ENCODE results near the gene SUMO2. TPM values are rescaled to one million over a fixed set of nuclear protein-coding genes. Genes with fewer than 3 reads are reported as not detected.

Gene SUMO2
- total and polyA plus RNA-seq, 7 experiments from 2014 or later, result 173 to 494 (median 247) TPM

GRCh38 chr17:75225016-75225415 lies 42.3 kb upstream of the SUMO2 start:
- Histone ChIP-seq H3K4me3 (ENCODE audit: low read length) (no peak overlapping the region), H3K4me1 (ENCODE audit: control insufficient read depth in 2 of 2, insufficient read depth in 2 of 2, low read length in 2 of 2) (no peaks in the 10 kb centered on the region), H3K27ac (ENCODE audit: low read depth, low read length) (no peak overlapping the region), H3K9me3 (ENCODE audit: control insufficient read depth in 2 of 3, low read length in 3 of 3) (no peaks in the 10 kb centered on the region), H3K36me3 (ENCODE audit: control insufficient read depth in 2 of 3, insufficient read depth in 3 of 3, low read length in 3 of 3) (peaks cover 0 to 62% (median 7%) of the 10 kb centered on the region in 3 experiments), H3K27me3 (ENCODE audit: control insufficient read depth in 2 of 2, insufficient read depth in 2 of 2, low read length in 2 of 2) (no peaks in the 10 kb centered on the region)
- Mint-ChIP-seq H3K27me3 (no peaks in the 10 kb centered on the region), H3K9me3 (no peaks in the 10 kb centered on the region), H3K4me3 (no peak overlapping the region), H3K36me3 (peaks cover 4 to 37% (median 7%) of the 10 kb centered on the region in 5 donors), H3K4me1 (peaks cover 0 to 5% (median 0%) of the 10 kb centered on the region in 7 donors), H3K27ac (peak overlapping the region in 1 of 9 donors; percentile 13)
- POLR2A ChIA-PET, result interaction anchor here (0.5 kb wide), 1 partner anchor 20 kb away, joined by 3 read pairs; no protein-coding TSS in a partner anchor
- intact Hi-C loops (cut with micrococcal nuclease), result no loop called here
- DNase-seq (no peak), ATAC-seq (no peak)
- CTCF ChIA-PET, result interaction anchor here (0.6 kb wide), 1 partner anchor 20 kb away, joined by 3 read pairs; the partner anchor contains the start of gene NUP85

DNA sequence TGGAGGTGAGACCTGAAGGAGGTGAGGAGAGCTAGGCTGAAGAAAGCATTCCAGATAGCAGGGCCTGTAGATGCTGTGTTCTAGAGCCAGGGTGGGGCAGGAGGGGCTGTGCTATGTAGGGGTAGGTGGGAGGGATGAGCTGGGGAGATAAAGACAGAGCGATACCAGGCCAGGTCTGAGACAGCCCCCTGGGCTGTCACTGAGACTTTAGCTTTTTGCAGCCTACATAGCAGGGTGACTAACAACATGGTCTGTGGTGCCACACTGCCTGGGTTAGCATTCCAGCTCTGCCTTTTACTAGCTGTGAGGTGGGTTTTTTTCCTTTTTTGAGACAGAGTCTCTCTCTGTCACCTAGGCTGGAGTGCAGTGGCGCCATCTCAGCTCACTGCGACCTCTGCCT lies 37.1 kb upstream of the SUMO2 start:
- ChIA-PET POLR2A (interaction anchor here (0.5 to 0.7 kb wide), 2 partner anchors 8 to 57 kb away, joined by 3 to 6 read pairs; no protein-coding TSS in a partner anchor), CTCF (interaction anchor here (0.6 to 1.6 kb wide), 4 partner anchors 9 to 90 kb away, joined by 3 to 5 read pairs (median 4); no protein-coding TSS in a partner anchor)
- no peak for ATAC-seq
- Histone ChIP-seq H3K4me1 (ENCODE audit: control insufficient read depth in 2 of 2, insufficient read depth in 2 of 2, low read length in 2 of 2) (no peaks in the 10 kb centered on the region), H3K9me3 (ENCODE audit: control insufficient read depth in 2 of 3, low read length in 3 of 3) (no peaks in the 10 kb centered on the region), H3K27me3 (ENCODE audit: control insufficient read depth in 2 of 2, insufficient read depth in 2 of 2, low read length in 2 of 2) (no peaks in the 10 kb centered on the region), H3K4me3 (ENCODE audit: low read length) (no peak overlapping the region), H3K27ac (ENCODE audit: low read depth, low read length) (no peak overlapping the region), H3K36me3 (ENCODE audit: control insufficient read depth in 2 of 3, insufficient read depth in 3 of 3, low read length in 3 of 3) (peaks cover 6 to 61% (median 18%) of the 10 kb centered on the region in 3 experiments)
- peaks cover 0 to 5% (median 3%) of the 10 kb centered on the region in 7 donors for H3K4me1 Mint-ChIP-seq
- H3K27me3 Mint-ChIP-seq, result no peaks in the 10 kb centered on the region
- intact Hi-C loops (cut with micrococcal nuclease), result no loop called here
- no peak for DNase-seq
- peaks cover 11 to 43% (median 18%) of the 10 kb centered on the region in 5 donors for H3K36me3 Mint-ChIP-seq
- peak overlapping the region in 1 of 9 donors; percentile 60 for H3K27ac Mint-ChIP-seq
- no peak overlapping the region for H3K4me3 Mint-ChIP-seq
- H3K9me3 Mint-ChIP-seq, result no peaks in the 10 kb centered on the region

- ATAC-seq, result no peak
These were observed 35.4 kb upstream of the SUMO2 start for GRCh38 chr17:75218131-75218530.

DNA sequence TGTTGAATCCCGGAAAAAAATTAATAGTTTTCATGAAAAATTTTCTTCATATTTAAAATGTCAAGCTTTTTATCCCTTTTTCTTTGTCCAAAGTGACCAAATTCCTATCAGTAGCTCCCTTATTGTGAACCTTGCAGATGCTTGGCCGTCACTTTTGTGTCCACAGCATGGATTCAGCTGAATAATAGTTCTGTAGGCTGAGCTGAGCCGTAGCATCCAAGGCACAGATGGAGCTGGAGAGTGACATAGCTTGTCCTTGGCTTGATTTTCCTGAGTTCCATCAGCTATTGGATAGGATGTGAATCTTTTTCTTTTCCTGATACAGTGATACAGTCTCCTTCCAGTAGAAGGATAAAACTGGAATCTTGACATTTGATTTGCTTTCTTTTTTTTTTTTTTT lies 26.3 kb upstream of the SUMO2 start:
- POLR2A ChIA-PET, result interaction anchor here (0.6 to 0.9 kb wide), 2 partner anchors 21 to 278 kb away, joined by 3 read pairs; no protein-coding TSS in a partner anchor
- CTCF ChIA-PET, result interaction anchor here (0.7 to 1.4 kb wide), 3 partner anchors 9 to 521 kb away, joined by 3 to 5 read pairs (median 3); no protein-coding TSS in a partner anchor
- H3K36me3 ChIP-seq (ENCODE audit: control insufficient read depth in 2 of 3, insufficient read depth in 3 of 3, low read length in 3 of 3), result peaks cover 8 to 63% (median 13%) of the 10 kb centered on the region in 3 experiments

More at GRCh38 chr17:75218131-75218530, 35.4 kb upstream of the SUMO2 start:
- peaks cover 6 to 71% (median 19%) of the 10 kb centered on the region in 3 experiments for H3K36me3 ChIP-seq (ENCODE audit: control insufficient read depth in 2 of 3, insufficient read depth in 3 of 3, low read length in 3 of 3)
- ChIA-PET POLR2A (interaction anchor here (1.2 kb wide), 1 partner anchor 12 kb away, joined by 4 read pairs; no protein-coding TSS in a partner anchor), CTCF (no interaction called here)
- no peak overlapping the region for H3K4me3 ChIP-seq (ENCODE audit: low read length)
- Mint-ChIP-seq H3K27me3 (no peaks in the 10 kb centered on the region), H3K4me3 (no peak overlapping the region), H3K4me1 (peaks cover 0 to 5% (median 3%) of the 10 kb centered on the region in 7 donors), H3K27ac (no peak overlapping the region), H3K9me3 (no peaks in the 10 kb centered on the region), H3K36me3 (peaks cover 11 to 43% (median 18%) of the 10 kb centered on the region in 5 donors)
- no peak for DNase-seq
- no peaks in the 10 kb centered on the region for H3K4me1 ChIP-seq (ENCODE audit: control insufficient read depth in 2 of 2, insufficient read depth in 2 of 2, low read length in 2 of 2)
- H3K27ac ChIP-seq (ENCODE audit: low read depth, low read length), result no peak overlapping the region
- H3K27me3 ChIP-seq (ENCODE audit: control insufficient read depth in 2 of 2, insufficient read depth in 2 of 2, low read length in 2 of 2), result no peaks in the 10 kb centered on the region
- no peaks in the 10 kb centered on the region for H3K9me3 ChIP-seq (ENCODE audit: control insufficient read depth in 2 of 3, low read length in 3 of 3)
- intact Hi-C loops (cut with micrococcal nuclease), result no loop called here

GRCh38 chr17:75208161-75208560 lies 25.4 kb upstream of the SUMO2 start:
- H3K4me3 Mint-ChIP-seq, result peak overlapping the region in 9 of 10 donors; percentile 23 to 94 (median 54)
- POLR2A ChIA-PET, result interaction anchor here (0.6 kb wide), 1 partner anchor 97 kb away, joined by 3 read pairs; no protein-coding TSS in a partner anchor

More for the DNA sequence above, 26.3 kb upstream of the SUMO2 start:
- H3K4me3 Mint-ChIP-seq, result peak overlapping the region in 1 of 10 donors; percentile 29
- Histone ChIP-seq H3K4me3 (ENCODE audit: low read length) (no peak overlapping the region), H3K4me1 (ENCODE audit: control insufficient read depth in 2 of 2, insufficient read depth in 2 of 2, low read length in 2 of 2) (peaks cover 0 to 5% of the 10 kb centered on the region in 2 donors), H3K27ac (ENCODE audit: low read depth, low read length) (no peak overlapping the region), H3K9me3 (ENCODE audit: control insufficient read depth in 2 of 3, low read length in 3 of 3) (no peaks in the 10 kb centered on the region), H3K27me3 (ENCODE audit: control insufficient read depth in 2 of 2, insufficient read depth in 2 of 2, low read length in 2 of 2) (no peaks in the 10 kb centered on the region)
- ATAC-seq (no peak), DNase-seq (no peak)
- H3K4me1 Mint-ChIP-seq, result peaks cover 10 to 41% (median 20%) of the 10 kb centered on the region in 7 donors
- intact Hi-C loops (cut with micrococcal nuclease), result no loop called here
- H3K36me3 Mint-ChIP-seq, result peaks cover 5 to 20% (median 10%) of the 10 kb centered on the region in 5 donors
- peaks cover 0 to 2% (median 0%) of the 10 kb centered on the region in 11 donors for H3K9me3 Mint-ChIP-seq
- H3K27ac Mint-ChIP-seq, result no peak overlapping the region
- H3K27me3 Mint-ChIP-seq, result no peaks in the 10 kb centered on the region

GRCh38 chr17:75207760-75208159 lies 25.0 kb upstream of the SUMO2 start:
- ATAC-seq, result no peak
- peaks cover 10 to 41% (median 20%) of the 10 kb centered on the region in 7 donors for H3K4me1 Mint-ChIP-seq
- Histone ChIP-seq H3K27ac (ENCODE audit: low read depth, low read length) (no peak overlapping the region), H3K4me1 (ENCODE audit: control insufficient read depth in 2 of 2, insufficient read depth in 2 of 2, low read length in 2 of 2) (peaks cover 0 to 5% of the 10 kb centered on the region in 2 donors), H3K36me3 (ENCODE audit: control insufficient read depth in 2 of 3, insufficient read depth in 3 of 3, low read length in 3 of 3) (peaks cover 8 to 51% (median 8%) of the 10 kb centered on the region in 3 experiments), H3K27me3 (ENCODE audit: control insufficient read depth in 2 of 2, insufficient read depth in 2 of 2, low read length in 2 of 2) (no peaks in the 10 kb centered on the region), H3K4me3 (ENCODE audit: low read length) (no peak overlapping the region), H3K9me3 (ENCODE audit: control insufficient read depth in 2 of 3, low read length in 3 of 3) (no peaks in the 10 kb centered on the region)
- ChIA-PET CTCF (interaction anchor here (1.4 kb wide), 1 partner anchor 246 kb away, joined by 4 read pairs; no protein-coding TSS in a partner anchor), POLR2A (interaction anchor here (0.6 to 2.3 kb wide), 2 partner anchors 24 to 96 kb away, joined by 3 to 14 read pairs; partner anchors contain the start of gene SUMO2)
- H3K4me3 Mint-ChIP-seq, result peak overlapping the region in 9 of 10 donors; percentile 23 to 94 (median 54)
- H3K9me3 Mint-ChIP-seq, result peaks cover 0 to 2% (median 0%) of the 10 kb centered on the region in 11 donors
- H3K36me3 Mint-ChIP-seq, result peaks cover 5 to 18% (median 10%) of the 10 kb centered on the region in 5 donors
- no peaks in the 10 kb centered on the region for H3K27me3 Mint-ChIP-seq
- no peak for DNase-seq
- intact Hi-C loops (cut with micrococcal nuclease), result no loop called here
- peak overlapping the region in 4 of 9 donors; percentile 5 to 63 (median 20) for H3K27ac Mint-ChIP-seq

More at GRCh38 chr17:75208161-75208560, 25.4 kb upstream of the SUMO2 start:
- peaks cover 8 to 55% (median 12%) of the 10 kb centered on the region in 3 experiments for H3K36me3 ChIP-seq (ENCODE audit: control insufficient read depth in 2 of 3, insufficient read depth in 3 of 3, low read length in 3 of 3)
- peaks cover 10 to 41% (median 20%) of the 10 kb centered on the region in 7 donors for H3K4me1 Mint-ChIP-seq
- ATAC-seq (no peak), DNase-seq (no peak)
- peaks cover 5 to 18% (median 10%) of the 10 kb centered on the region in 5 donors for H3K36me3 Mint-ChIP-seq
- intact Hi-C loops (cut with micrococcal nuclease), result no loop called here
- CTCF ChIA-PET, result interaction anchor here (0.6 to 0.7 kb wide), 2 partner anchors 39 to 522 kb away, joined by 3 read pairs; no protein-coding TSS in a partner anchor
- peaks cover 0 to 2% (median 0%) of the 10 kb centered on the region in 11 donors for H3K9me3 Mint-ChIP-seq
- no peaks in the 10 kb centered on the region for H3K27me3 Mint-ChIP-seq
- H3K27ac Mint-ChIP-seq, result peak overlapping the region in 5 of 9 donors; percentile 5 to 63 (median 17)
- no peak overlapping the region for H3K27ac ChIP-seq (ENCODE audit: low read depth, low read length)
- no peaks in the 10 kb centered on the region for H3K9me3 ChIP-seq (ENCODE audit: control insufficient read depth in 2 of 3, low read length in 3 of 3)
- H3K4me1 ChIP-seq (ENCODE audit: control insufficient read depth in 2 of 2, insufficient read depth in 2 of 2, low read length in 2 of 2), result peaks cover 0 to 5% of the 10 kb centered on the region in 2 donors
- no peak overlapping the region for H3K4me3 ChIP-seq (ENCODE audit: low read length)
- no peaks in the 10 kb centered on the region for H3K27me3 ChIP-seq (ENCODE audit: control insufficient read depth in 2 of 2, insufficient read depth in 2 of 2, low read length in 2 of 2)

Data from naive thymus-derived CD4-positive, alpha-beta T cell (primary cell).